HFF-Myc (cell line): Measurements from ENCODE around the gene SHE.

ENCODE experiments used
- DNase-seq: peaks from one replicate; pipeline ENCODE4 v3.0.0-alpha.2; 2011; ENCODE audit warnings: low read depth; ENCODE audit errors: extremely low read depth
- H3K4me3 ChIP-seq: replicated peaks from 2 replicates; pipeline ENCODE4 v1.5.1; 2011; ENCODE audit warnings: low read depth, mild to moderate bottlenecking, control low read depth, low read length
- CTCF ChIP-seq: IDR thresholded peaks from 2 replicates; pipeline ENCODE4 v1.5.1; 2012; ENCODE audit warnings: mild to moderate bottlenecking, low read depth, low read length, control low read depth; ENCODE audit errors: missing control alignments

SHE gene

GRCh38 chr1:154460695-154461260 lies 41.4 kb downstream of the SHE start:
- DNase-seq = no peak
- TF ChIP-seq CTCF = no peak
- H3K4me3 ChIP-seq = no peak overlapping the region

- DNase-seq = no peak
- H3K4me3 ChIP-seq = no peak overlapping the region
- no peak for TF ChIP-seq CTCF
Measured at GRCh38 chr1:154459080-154459479, 43.1 kb downstream of the SHE start.

- no peak for TF ChIP-seq CTCF
- H3K4me3 ChIP-seq = no peak overlapping the region
- DNase-seq = no peak
Measured at GRCh38 chr1:154456631-154457030, 45.6 kb downstream of the SHE start.

- no peak for DNase-seq
Measured at GRCh38 chr1:154454386-154455120, 47.7 kb downstream of the SHE start.

GRCh38 chr1:154453574-154454352 lies 48.4 kb downstream of the SHE start:
- peak; percentile 45 for DNase-seq
- no peak for TF ChIP-seq CTCF
- H3K4me3 ChIP-seq = no peak overlapping the region

More at GRCh38 chr1:154454386-154455120, 47.7 kb downstream of the SHE start:
- no peak overlapping the region for H3K4me3 ChIP-seq
- TF ChIP-seq CTCF = no peak

- no peak for DNase-seq
- TF ChIP-seq CTCF = no peak
- H3K4me3 ChIP-seq = no peak overlapping the region
Measured at GRCh38 chr1:154453161-154453560, 49.1 kb downstream of the SHE start.
